HG02759 (cell line): Measurements from ENCODE around the gene RNU6-9.

Experiments used
- ATAC-seq: cut with Tn5 transposase; IDR thresholded peaks from one replicate; pipeline ENCODE4 v1.9.1; 2021; ENCODE audit warnings: mild to moderate bottlenecking, moderate library complexity; ENCODE audit not compliant: unreplicated experiment

Gene RNU6-9

GRCh38 chr19:916645-917322, 23.5 kb downstream of the RNU6-9 start:
- no peak for ATAC-seq

GRCh38 chr19:917323-918151, 24.3 kb downstream of the RNU6-9 start, which contains the start of gene KISS1R:
KISS1R (plus strand) TSS chr19:917333; CDS start chr19:917503, 170 bp downstream.
- no peak for ATAC-seq

GRCh38 chr19:918152-918437, 24.8 kb downstream of the RNU6-9 start:
- no peak for ATAC-seq

GRCh38 chr19:918481-919198, 25.4 kb downstream of the RNU6-9 start:
- no peak for ATAC-seq

- no peak for ATAC-seq
Observed at GRCh38 chr19:919199-920050, 26.1 kb downstream of the RNU6-9 start.

- ATAC-seq = no peak
Observed at GRCh38 chr19:920051-920864, 27.0 kb downstream of the RNU6-9 start.

GRCh38 chr19:924553-925086, 31.3 kb downstream of the RNU6-9 start:
- ATAC-seq = no peak

GRCh38 chr19:925087-925525, 31.8 kb downstream of the RNU6-9 start:
- peak; percentile 44 for ATAC-seq

- peak; percentile 65 for ATAC-seq
Observed at GRCh38 chr19:925526-926322, 32.4 kb downstream of the RNU6-9 start, which contains the start of gene ARID3A. ARID3A (plus strand) TSS chr19:926035; CDS start chr19:929529, 3,494 bp downstream.

GRCh38 chr19:926323-926588, 33.0 kb downstream of the RNU6-9 start:
- ATAC-seq = no peak

- no peak for ATAC-seq
Observed at GRCh38 chr19:926589-927350, 33.5 kb downstream of the RNU6-9 start.

- no peak for ATAC-seq
Observed at GRCh38 chr19:927351-927779, 34.1 kb downstream of the RNU6-9 start.

GRCh38 chr19:927780-928401, 34.6 kb downstream of the RNU6-9 start:
- ATAC-seq = no peak

GRCh38 chr19:928471-929202, 35.4 kb downstream of the RNU6-9 start:
- ATAC-seq = no peak

- no peak for ATAC-seq
Observed at GRCh38 chr19:929203-929890, 36.1 kb downstream of the RNU6-9 start.

- no peak for ATAC-seq
Observed at GRCh38 chr19:929891-930258, 36.6 kb downstream of the RNU6-9 start.
